Globus pallidus (tissue), 1 donor: ENCODE data around the gene GPC2.
A peak's percentile ranks its signal among the peaks of the same experiment; 100 is the strongest.

Experiments
- DNase-seq: peaks from one replicate; pipeline ENCODE4 v3.0.0-alpha.2; 2015; ENCODE audit warnings: low spot score

GPC2 gene

DNA sequence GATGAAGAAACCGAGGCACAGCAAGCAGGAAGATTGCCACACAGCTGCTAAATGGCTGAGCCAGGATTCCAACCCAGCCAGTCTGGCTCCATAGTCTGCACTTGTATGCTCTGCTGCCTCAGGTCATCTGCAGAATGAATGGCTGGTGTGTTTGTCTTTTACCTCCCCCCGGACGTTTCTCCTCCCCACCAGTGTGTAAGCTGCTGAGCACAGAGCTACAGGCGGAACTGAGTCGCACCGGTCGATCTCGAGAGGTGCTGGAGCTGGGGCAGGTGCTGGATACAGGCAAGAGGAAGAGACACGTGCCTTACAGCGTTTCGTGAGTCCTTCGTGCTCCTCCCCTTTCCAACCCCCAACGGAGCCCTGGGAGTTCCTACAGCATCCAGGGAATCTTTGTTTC is 55.1 kb downstream of the GPC2 start:
- DNase-seq, result no peak

DNA sequence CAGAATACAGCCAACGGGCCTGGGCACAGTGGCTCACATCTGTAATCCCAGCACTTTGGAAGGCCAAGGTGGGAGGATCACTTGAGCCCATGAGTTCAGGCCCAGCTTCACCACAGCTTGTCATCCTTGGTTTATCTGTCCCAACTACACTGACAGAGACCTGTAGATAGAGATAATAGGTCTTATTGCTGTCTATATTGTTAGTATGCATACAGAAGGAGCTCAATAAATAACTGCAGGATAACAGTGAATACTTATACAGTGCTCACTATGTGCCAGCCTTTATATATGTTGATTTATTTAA is 56.5 kb downstream of the GPC2 start:
- no peak for DNase-seq

DNA sequence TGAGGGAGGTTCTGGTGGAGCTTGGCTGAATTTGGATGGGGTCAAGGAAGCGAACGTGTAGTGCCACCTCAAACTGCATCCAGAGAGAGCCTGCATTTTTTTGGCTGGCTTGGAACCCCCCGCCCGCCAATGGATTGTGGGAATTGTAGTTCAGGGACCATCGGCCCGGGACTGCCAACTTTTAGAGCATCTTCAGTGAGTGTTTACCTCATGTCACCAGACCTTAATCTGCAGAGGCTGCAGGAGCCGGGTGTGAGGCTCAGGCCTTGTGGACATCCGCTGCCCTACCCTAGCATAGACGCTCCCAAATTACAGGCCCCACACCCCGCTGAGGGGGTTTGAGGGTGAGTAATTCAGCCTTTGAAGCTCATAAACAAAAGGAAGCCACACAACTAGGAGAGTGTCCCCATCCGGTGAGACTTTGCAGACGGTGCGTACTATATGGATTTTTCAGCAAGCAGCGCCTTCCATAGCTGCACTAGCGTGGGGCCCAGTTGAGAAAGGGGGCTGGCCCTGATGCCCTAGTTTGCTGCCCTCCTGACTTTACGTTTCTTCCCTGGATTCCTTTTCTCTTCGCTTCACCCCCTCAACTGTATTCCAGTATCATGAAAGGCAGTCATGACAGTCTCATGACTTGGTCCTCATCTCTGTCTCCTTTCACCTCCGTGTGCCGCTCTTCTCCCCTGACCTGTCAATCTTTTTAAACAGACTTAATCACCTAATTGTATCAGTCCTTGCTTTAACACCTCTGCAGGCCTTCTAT is 57.0 kb downstream of the GPC2 start:
- DNase-seq, result peak; percentile 82
